ENCODE results near the gene SYT9. TPM values are rescaled to one million over a fixed set of nuclear protein-coding genes. Genes with fewer than 3 reads are reported as not detected.

SYT9 gene
- total and polyA plus RNA-seq, 2 of the 8 experiments (the other 6 are each of a cell fraction or from before 2014, with no cell fraction given), result 1.5 to 2.9 TPM

GRCh38 chr11:7202412-7202811 lies 49.3 kb upstream of the SYT9 start:
- Histone ChIP-seq H3K23ac (ENCODE audit: insufficient read length) (no peak overlapping the region), H2BK120ac (replicated peaks; ENCODE audit: low read depth, low read length) (no peak overlapping the region), H3K56ac (replicated peaks; ENCODE audit: insufficient read length, low read depth, low read length) (no peak overlapping the region), H3K4me1 (replicated peaks in 1 of 4; ENCODE audit: control insufficient read depth in 3 of 4, insufficient read depth in 4 of 4, low read length in 3 of 4) (no peaks in the 10 kb centered on the region), H3K4me3 (ENCODE audit: extremely low read depth in 1 of 4, insufficient read depth in 2 of 4, low read depth in 3 of 4, low read length in 4 of 4) (no peak overlapping the region), H3K23me2 (ENCODE audit: low read depth, low read length) (no peaks in the 10 kb centered on the region), H4K91ac (replicated peaks; ENCODE audit: insufficient read length, low read length) (no peak overlapping the region), H2BK20ac (ENCODE audit: low read length) (no peak overlapping the region), H3K27ac (ENCODE audit: low read depth, low read length) (no peak overlapping the region), H2BK15ac (ENCODE audit: low read length) (no peak overlapping the region), H4K5ac (ENCODE audit: insufficient read length, low read depth, low read length) (no peak overlapping the region), H3K18ac (ENCODE audit: extremely low read depth, low read length) (no peak overlapping the region), H3K14ac (ENCODE audit: insufficient read length) (no peak overlapping the region), H2AFZ (ENCODE audit: low read length) (no peak overlapping the region), H4K8ac (ENCODE audit: extremely low read depth, insufficient read depth, low read length) (no peak overlapping the region), H3K9ac (replicated peaks in 1 of 4; ENCODE audit: extremely low read depth in 1 of 4, low read depth in 3 of 4, low read length in 3 of 4) (no peak overlapping the region), H2BK12ac (ENCODE audit: low read depth, low read length) (no peak overlapping the region), H3K9me3 (ENCODE audit: insufficient read depth in 2 of 2, low read depth in 1 of 2, low read length in 1 of 2) (no peaks in the 10 kb centered on the region), H2AK5ac (ENCODE audit: low read depth, low read length) (no peak overlapping the region), H4K20me1 (replicated peaks in 1 of 2; ENCODE audit: control insufficient read depth in 1 of 2, insufficient read depth in 2 of 2, low read length in 2 of 2) (no peaks in the 10 kb centered on the region), H3K79me2 (ENCODE audit: control insufficient read depth in 1 of 2, insufficient read depth in 2 of 2, low read length in 2 of 2) (no peaks in the 10 kb centered on the region), H3K27me3 (replicated peaks in 1 of 4; ENCODE audit: control insufficient read depth in 3 of 4, extremely low read depth in 1 of 4, insufficient read depth in 3 of 4, low read length in 3 of 4) (no peaks in the 10 kb centered on the region), H2BK5ac (ENCODE audit: low read depth, low read length) (no peak overlapping the region), H3K36me3 (ENCODE audit: control insufficient read depth in 2 of 4, insufficient read depth in 4 of 4, low read length in 3 of 4) (no peaks in the 10 kb centered on the region), H3K4ac (replicated peaks; ENCODE audit: insufficient read length, low read depth, low read length) (no peak overlapping the region), H3K79me1 (ENCODE audit: low read depth, low read length) (no peaks in the 10 kb centered on the region), H3K4me2 (ENCODE audit: insufficient read depth in 1 of 2, low read depth in 2 of 2, low read length in 2 of 2) (no peak overlapping the region)
- FAIRE-seq (no peak), DNase-seq (ENCODE audit: low read depth in 1 of 2, low spot score in 2 of 2) (no peak)
- CTCF ChIA-PET (ENCODE audit: partially characterized antibody), result interaction anchor here (0.6 kb wide), 1 partner anchor 496 kb away, joined by 3 read pairs; no protein-coding TSS in a partner anchor
- 97% methylated on average over 3 of the region's 3 CpGs; no CpG with 5 or more reads in 1 of the 2 experiments for WGBS, 2 experiments (ENCODE audit: extremely low coverage in 1 of 2, insufficient coverage in 1 of 2, insufficient read length in 1 of 2, insufficient replicate concordance in 2 of 2, low coverage in 1 of 2, low lambda C conversion rate in 2 of 2, missing lambda C conversion rate in 1 of 2)
- POLR2A ChIA-PET (ENCODE audit: partially characterized antibody), result no interaction called here
- TF ChIP-seq RXRA (IDR thresholded peaks at IDR 0.05; ENCODE audit: insufficient read depth, low read depth, low read length) (no peak), TEAD4 (IDR thresholded peaks at IDR 0.05; ENCODE audit: low read depth, low read length) (no peak), CHD2 (IDR thresholded peaks at IDR 0.05; ENCODE audit: low read length) (no peak), JUND (IDR thresholded peaks at IDR 0.05; ENCODE audit: low read length) (no peak), BACH1 (IDR thresholded peaks at IDR 0.05; ENCODE audit: low read length) (no peak), USF2 (IDR thresholded peaks at IDR 0.05; ENCODE audit: low read length) (no peak), RFX5 (IDR thresholded peaks at IDR 0.05; ENCODE audit: borderline replicate concordance, low read depth, low read length) (no peak)

Measured in H1 (cell line).